PC-9 (cell line): Measurements from ENCODE around the gene C3orf52. TPM values are rescaled to one million over a fixed set of nuclear protein-coding genes. Genes with fewer than 3 reads are reported as not detected.
"Not testable (repeated sequence)": the region's sequence is repeated elsewhere in the genome, so short reads cannot be mapped to it uniquely, and the experiment has no call there.

Experiments
- Bru-seq: library from RNA; stranded (reverse); fragments of 400-500 nt; gene quantifications from one replicate; lab custom pipeline; 2021; lab: Mats Ljungman, UMichigan
- BruChase-seq, 2 experiments: library from RNA; stranded (reverse); fragments of 400-500 nt; gene quantifications; one replicate each; lab custom pipeline; 2021; lab: Mats Ljungman, UMichigan
- BruUV-seq: library from RNA; stranded (reverse); fragments of 400-500 nt; replicated peaks from 2 replicates; lab custom pipeline; 2021; lab: Mats Ljungman, UMichigan
- CTCF ChIA-PET: fragments of 300-600 bp; sonication (Branson Sonifier 250); formaldehyde crosslinking; loops from one replicate; lab custom pipeline; 2022; ENCODE audit warnings: antibody characterized with exemption; lab: Charles Lee
- POLR2A ChIA-PET: fragments of 300-600 bp; sonication (Branson Sonifier 250); formaldehyde crosslinking; loops from one replicate; lab custom pipeline; 2022; ENCODE audit warnings: antibody characterized with exemption; ENCODE audit not compliant: unreplicated experiment; lab: Charles Lee
- DNase-seq, 2 experiments: peaks; one replicate each; pipeline versions ENCODE4 v3.0.0 to v3.0.0-alpha.2; 2015 to 2022; ENCODE audit warnings: mixed read lengths in 1 of 2
- H2AFZ ChIP-seq: fragments of 200-600 bp; sonication (generic); 2 replicates; pipeline ENCODE4 v1.8.1; 2017; ENCODE audit warnings: antibody characterized with exemption
- H3F3A ChIP-seq: fragments of 200-600 bp; sonication (generic); 2 replicates; pipeline ENCODE4 v1.8.1; 2017; ENCODE audit warnings: antibody characterized with exemption, mild to moderate bottlenecking, low read depth; ENCODE audit not compliant: insufficient read depth
- H3K27ac ChIP-seq: fragments of 200-600 bp; sonication (generic); 2 replicates; pipeline ENCODE4 v1.6.1; 2016; ENCODE audit warnings: mixed run types
- H3K27me3 ChIP-seq: fragments of 200-600 bp; sonication (generic); 2 replicates; pipeline ENCODE4 v1.6.1; 2016; ENCODE audit warnings: low read depth, mixed run types; ENCODE audit not compliant: insufficient read depth
- H3K36me3 ChIP-seq: fragments of 200-600 bp; sonication (generic); 2 replicates; pipeline ENCODE4 v1.6.1; 2016; ENCODE audit warnings: low read depth, mixed run types
- H3K4me1 ChIP-seq: fragments of 200-600 bp; sonication (generic); replicated peaks from 2 replicates; pipeline ENCODE4 v1.6.1; 2016; ENCODE audit warnings: mixed run types; ENCODE audit not compliant: insufficient read depth
- H3K4me2 ChIP-seq: fragments of 200-600 bp; sonication (generic); 2 replicates; pipeline ENCODE4 v1.6.1; 2017; ENCODE audit warnings: mixed run types
- H3K4me3 ChIP-seq: fragments of 200-600 bp; sonication (generic); 2 replicates; pipeline ENCODE4 v1.6.1; 2016; ENCODE audit warnings: mixed run types
- H3K79me2 ChIP-seq: fragments of 200-600 bp; sonication (generic); 2 replicates; pipeline ENCODE4 v1.6.1; 2017; ENCODE audit warnings: low read depth, mixed run types
- H3K9me2 ChIP-seq: fragments of 200-600 bp; sonication (generic); 2 replicates; pipeline ENCODE4 v1.8.1; 2017; ENCODE audit warnings: mild to moderate bottlenecking; ENCODE audit not compliant: insufficient read depth
- H3K9me3 ChIP-seq: fragments of 200-600 bp; sonication (generic); 2 replicates; pipeline ENCODE4 v1.8.1; 2016; ENCODE audit warnings: low read depth; ENCODE audit not compliant: insufficient read depth
- H4K20me1 ChIP-seq: fragments of 200-600 bp; sonication (generic); 2 replicates; pipeline ENCODE4 v1.8.1; 2017; ENCODE audit not compliant: insufficient read depth
- EZH2 ChIP-seq: fragments of 200-600 bp; sonication (generic); IDR thresholded peaks from 2 replicates; pipeline ENCODE4 v1.8.0; 2017; ENCODE audit warnings: antibody characterized with exemption, low read depth
- intact Hi-C: fragments of 100-400 bp; cut with micrococcal nuclease; formaldehyde crosslinking; loops from one replicate; pipeline ENCODE4 v1.10.0; 2022; ENCODE audit not compliant: unreplicated experiment
- long read RNA-seq: library from polyadenylated mRNA; stranded (forward); transcript quantifications from one replicate; pipeline ENCODE4 v2.0.0, GENCODE V29; 2022
- total RNA-seq: library from RNA; stranded (reverse); gene quantifications from 2 replicates; pipeline ENCODE4 v1.2.3, GENCODE V29; 2021
- TF ChIP-seq, protein P1 (sequence below): fragments of 200-600 bp; sonication (generic); conservative IDR thresholded peaks from 2 replicates; pipeline ENCODE4 v1.6.1; 2017; ENCODE audit warnings: mixed run types, antibody characterized with exemption, mild to moderate bottlenecking, moderate library complexity

C3orf52 gene, protein sequence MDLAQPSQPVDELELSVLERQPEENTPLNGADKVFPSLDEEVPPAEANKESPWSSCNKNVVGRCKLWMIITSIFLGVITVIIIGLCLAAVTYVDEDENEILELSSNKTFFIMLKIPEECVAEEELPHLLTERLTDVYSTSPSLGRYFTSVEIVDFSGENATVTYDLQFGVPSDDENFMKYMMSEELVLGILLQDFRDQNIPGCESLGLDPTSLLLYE
- 7.5 and 9.9 TPM in 2 replicates for total RNA-seq
- percentile 74 among the genes with signal in this experiment for Bru-seq, nascent RNA
- percentile 81 among the genes with signal in this experiment for BruChase-seq, experiment 1, labeled RNA remaining after a 2-hour chase
- BruChase-seq, experiment 2, labeled RNA remaining after a 6-hour chase: percentile 63 among the genes with signal in this experiment
- long read RNA-seq, transcript C3orf52-201 (6 exons, 2,277 nt): major isoform, 6 of 9 reads
- long read RNA-seq, partial matches to known transcripts: 0 of 9 reads
- long read RNA-seq, other reads (novel, unspliced or antisense): 2 of 9 reads

DNA sequence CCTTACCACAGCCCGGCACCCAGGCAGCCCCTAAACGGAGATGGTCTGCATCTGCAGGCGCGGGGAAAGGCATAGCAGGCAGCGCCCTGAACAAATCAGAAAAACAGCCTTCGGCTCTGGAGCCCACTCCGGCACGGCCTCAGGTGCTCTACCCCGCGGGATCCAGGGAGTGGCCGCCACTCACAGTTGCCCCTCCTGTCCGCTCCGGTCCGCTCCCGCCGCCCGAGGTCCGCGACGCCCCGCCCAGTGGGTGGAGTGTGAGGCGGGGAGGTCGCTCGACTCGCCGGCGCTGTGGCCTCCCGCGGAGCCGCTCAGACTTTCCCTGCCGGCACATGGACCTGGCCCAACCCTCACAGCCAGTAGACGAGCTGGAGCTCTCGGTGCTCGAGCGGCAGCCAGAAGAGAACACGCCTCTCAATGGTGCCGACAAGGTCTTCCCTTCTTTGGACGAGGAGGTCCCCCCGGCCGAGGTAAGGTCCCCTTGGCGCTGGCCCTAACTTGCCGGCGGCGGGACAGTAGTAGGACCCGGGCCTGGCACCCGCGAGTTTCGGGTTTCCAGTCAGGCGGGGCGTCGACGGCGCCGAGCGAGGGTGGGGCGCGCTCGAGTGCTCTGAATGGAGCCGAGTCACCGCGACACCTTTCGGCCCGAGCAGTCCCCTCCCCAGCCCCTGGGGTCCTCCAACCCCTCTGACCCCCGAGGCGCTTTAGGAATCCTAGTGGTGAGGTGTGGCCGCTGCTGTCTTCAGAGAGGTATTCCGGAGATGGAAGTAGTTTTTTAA lies at the start of gene C3orf52:
Gene C3orf52, plus strand, starts transcription at position 314 of the 779 bp plus-strand sequence. Its CDS starts 19 bp downstream, at position 333.
- CTCF ChIA-PET: interaction anchor here (1.4 kb wide), 1 partner anchor 25 kb away, joined by 3 read pairs; no protein-coding TSS in a partner anchor
- H3K4me1 ChIP-seq: peaks cover 47% of the 10 kb centered on the region
- H4K20me1 ChIP-seq: no peaks in the 10 kb centered on the region
- intact Hi-C loops: loop anchor here (1.0 to 2.0 kb wide), 3 partner anchors 11 to 43 kb away; no protein-coding TSS in a partner anchor
- H3K27me3 ChIP-seq: no peaks in the 10 kb centered on the region
- peaks cover 17% of the 10 kb centered on the region for H3K79me2 ChIP-seq
- H3K4me3 ChIP-seq: peak within 1 kb of the TSS; percentile 80
- H3K27ac ChIP-seq: peak within 1 kb of the TSS; percentile 81
- H3K9me2 ChIP-seq: no peaks in the 10 kb centered on the region
- H3K36me3 ChIP-seq: no peaks in the 10 kb centered on the region
- H3K4me2 ChIP-seq: peak within 1 kb of the TSS; percentile 93
- TSS peak; percentile 90 for BruUV-seq
- H3F3A ChIP-seq: peaks cover 20% of the 10 kb centered on the region
- POLR2A ChIA-PET: interaction anchor here (0.6 kb wide), 2 partner anchors 11 to 1559 kb away, joined by 3 to 6 read pairs; no protein-coding TSS in a partner anchor
- peak within 1 kb of the TSS; percentile 88 for H2AFZ ChIP-seq
- DNase-seq: peak; percentile 87 to 94
- TF ChIP-seq, protein P1, sequence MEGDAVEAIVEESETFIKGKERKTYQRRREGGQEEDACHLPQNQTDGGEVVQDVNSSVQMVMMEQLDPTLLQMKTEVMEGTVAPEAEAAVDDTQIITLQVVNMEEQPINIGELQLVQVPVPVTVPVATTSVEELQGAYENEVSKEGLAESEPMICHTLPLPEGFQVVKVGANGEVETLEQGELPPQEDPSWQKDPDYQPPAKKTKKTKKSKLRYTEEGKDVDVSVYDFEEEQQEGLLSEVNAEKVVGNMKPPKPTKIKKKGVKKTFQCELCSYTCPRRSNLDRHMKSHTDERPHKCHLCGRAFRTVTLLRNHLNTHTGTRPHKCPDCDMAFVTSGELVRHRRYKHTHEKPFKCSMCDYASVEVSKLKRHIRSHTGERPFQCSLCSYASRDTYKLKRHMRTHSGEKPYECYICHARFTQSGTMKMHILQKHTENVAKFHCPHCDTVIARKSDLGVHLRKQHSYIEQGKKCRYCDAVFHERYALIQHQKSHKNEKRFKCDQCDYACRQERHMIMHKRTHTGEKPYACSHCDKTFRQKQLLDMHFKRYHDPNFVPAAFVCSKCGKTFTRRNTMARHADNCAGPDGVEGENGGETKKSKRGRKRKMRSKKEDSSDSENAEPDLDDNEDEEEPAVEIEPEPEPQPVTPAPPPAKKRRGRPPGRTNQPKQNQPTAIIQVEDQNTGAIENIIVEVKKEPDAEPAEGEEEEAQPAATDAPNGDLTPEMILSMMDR: no peak; the same call in 1 of the 2 replicates
- TF ChIP-seq EZH2: no peak
- H3K9me3 ChIP-seq: no peaks in the 10 kb centered on the region

DNA sequence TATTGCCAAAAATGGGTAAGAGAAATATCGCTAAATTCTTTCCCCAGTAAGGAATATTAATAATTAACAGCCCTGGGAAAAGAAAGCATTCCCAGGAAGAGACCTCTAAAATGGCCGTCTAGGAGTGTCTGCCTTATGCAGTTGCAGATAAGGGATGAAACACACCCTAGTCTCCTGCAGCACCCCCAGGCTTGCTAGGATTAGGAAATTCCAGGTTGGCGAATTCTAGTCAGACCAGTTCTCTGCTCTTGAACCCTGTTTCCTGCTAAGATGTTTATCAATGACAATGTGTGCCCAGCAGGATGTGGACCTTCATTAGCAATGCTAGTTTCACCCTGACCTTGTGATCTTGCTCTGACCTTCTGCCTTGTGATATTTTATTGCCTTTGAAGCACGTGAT lies 49.0 kb upstream of the C3orf52 start:
- H4K20me1 ChIP-seq, H3K4me2 ChIP-seq, H3K9me3 ChIP-seq, H3K4me1 ChIP-seq, CTCF ChIA-PET, H3K79me2 ChIP-seq, H3K27me3 ChIP-seq, intact Hi-C loops, H3K27ac ChIP-seq, POLR2A ChIA-PET, H3K36me3 ChIP-seq, H2AFZ ChIP-seq, BruUV-seq, H3F3A ChIP-seq, H3K4me3 ChIP-seq, H3K9me2 ChIP-seq, DNase-seq: not testable (repeated sequence)

DNA sequence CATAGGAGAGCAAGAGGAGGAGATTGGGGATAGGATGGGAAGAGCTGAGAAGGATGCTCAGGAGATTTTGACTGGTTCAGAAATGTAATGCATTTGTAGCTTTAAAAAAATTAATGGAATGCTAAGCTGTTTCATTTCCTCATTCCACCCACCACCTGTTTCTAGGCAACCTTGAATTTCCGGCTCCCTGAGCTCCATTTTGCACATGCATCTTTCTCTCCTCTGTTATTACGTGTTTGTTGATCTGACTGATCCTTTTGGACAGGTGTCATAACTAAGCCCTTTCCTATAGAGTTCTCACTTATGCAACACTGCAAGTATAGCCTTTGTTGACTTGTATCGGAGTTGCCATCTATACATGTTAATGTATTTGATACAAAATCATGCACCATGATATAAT lies 47.3 kb upstream of the C3orf52 start:
- 0 out of 2 replicates have a peak overlapping the region, but pooled peaks have one; percentile 23 for H2AFZ ChIP-seq
- POLR2A ChIA-PET: interaction anchor here (0.5 to 1.0 kb wide), 10 partner anchors 15 to 1420 kb away, joined by 3 to 17 read pairs (median 4); partner anchors contain the start of genes ABHD10 and PHLDB2
- DNase-seq: peak; percentile 58 to 68
- H3K9me3 ChIP-seq: peaks cover 10% of the 10 kb centered on the region; the same call in 1 of the 2 replicates
- no peaks in the 10 kb centered on the region for H3K9me2 ChIP-seq
- no peaks in the 10 kb centered on the region for H3K4me1 ChIP-seq
- CTCF ChIA-PET: interaction anchor here (1.5 kb wide), 1 partner anchor 25 kb away, joined by 8 read pairs; no protein-coding TSS in a partner anchor
- intact Hi-C loops: no loop called here
- no peaks in the 10 kb centered on the region for H3F3A ChIP-seq
- H3K4me2 ChIP-seq: no peak overlapping the region
- H3K27me3 ChIP-seq: no peaks in the 10 kb centered on the region
- no peaks in the 10 kb centered on the region for H3K36me3 ChIP-seq
- TF ChIP-seq, protein P1: no peak
- H3K27ac ChIP-seq: no peak overlapping the region
- no peaks in the 10 kb centered on the region for H4K20me1 ChIP-seq
- no peaks in the 10 kb centered on the region for H3K79me2 ChIP-seq
- no TSS peak for BruUV-seq
- H3K4me3 ChIP-seq: no peak overlapping the region
